Astrocyte (in vitro differentiated cells and primary cell): ENCODE data around the gene PCDHA2. TPM values are rescaled to one million over a fixed set of nuclear protein-coding genes. Genes with fewer than 3 reads are reported as not detected.
"Not testable (repeated sequence)": the region's sequence is repeated elsewhere in the genome, so short reads cannot be mapped to it uniquely, and the experiment has no call there.

ENCODE experiments used
- DNase-seq: peaks from one replicate; pipeline ENCODE4 v3.0.0-alpha.2; 2010; ENCODE audit warnings: low read depth
- FAIRE-seq: peaks from 2 replicates; lab custom pipeline; 2011; peaks lifted over from hg19 to GRCh38; lab: Jason Lieb, UNC
- H2AFZ ChIP-seq: 2 replicates; pipeline ENCODE4 v1.6.0; 2012; ENCODE audit warnings: low read depth, low read length, inconsistent platforms
- H3K27ac ChIP-seq: 2 replicates; pipeline ENCODE4 v1.5.1; 2011; ENCODE audit warnings: low read depth, low read length, inconsistent platforms
- H3K27me3 ChIP-seq: 2 replicates; pipeline ENCODE4 v1.6.0; 2011; ENCODE audit warnings: low read length, inconsistent platforms; ENCODE audit not compliant: insufficient read depth
- H3K36me3 ChIP-seq: 2 replicates; pipeline ENCODE4 v1.5.1; 2011; ENCODE audit warnings: low read length, inconsistent platforms; ENCODE audit not compliant: insufficient read depth
- H3K4me1 ChIP-seq: 2 replicates; pipeline ENCODE4 v1.5.1; 2011; ENCODE audit warnings: low read length, inconsistent platforms; ENCODE audit not compliant: insufficient read depth
- H3K4me2 ChIP-seq: 2 replicates; pipeline ENCODE4 v1.6.0; 2012; ENCODE audit warnings: low read length, inconsistent platforms
- H3K4me3 ChIP-seq: 2 replicates; pipeline ENCODE4 v1.5.1; 2011; ENCODE audit warnings: low read depth, mild to moderate bottlenecking, low read length, inconsistent platforms; ENCODE audit not compliant: insufficient read depth
- H3K79me2 ChIP-seq: 2 replicates; pipeline ENCODE4 v1.6.0; 2012; ENCODE audit warnings: mild to moderate bottlenecking, low read length, inconsistent platforms; ENCODE audit not compliant: insufficient read depth
- H3K9ac ChIP-seq: 2 replicates; pipeline ENCODE4 v1.6.0; 2012; ENCODE audit warnings: mild to moderate bottlenecking, low read length, inconsistent platforms
- H3K9me3 ChIP-seq: 2 replicates; pipeline ENCODE4 v1.5.1; 2012; ENCODE audit warnings: low read depth, mild to moderate bottlenecking, low read length, inconsistent platforms; ENCODE audit not compliant: insufficient read depth
- H4K20me1 ChIP-seq: 2 replicates; pipeline ENCODE4 v1.6.0; 2012; ENCODE audit warnings: low read length, inconsistent platforms; ENCODE audit not compliant: insufficient read depth
- H3K27ac Mint-ChIP-seq: one replicate; pipeline ENCODE4 v1.8.0; 2021; ENCODE audit warnings: mild to moderate bottlenecking, mixed read lengths; ENCODE audit not compliant: unreplicated experiment
- H3K27me3 Mint-ChIP-seq: one replicate; pipeline ENCODE4 v1.8.0; 2021; ENCODE audit warnings: low read depth, mixed read lengths; ENCODE audit not compliant: unreplicated experiment
- H3K36me3 Mint-ChIP-seq: one replicate; pipeline ENCODE4 v1.8.0; 2021; ENCODE audit warnings: low read depth, mixed read lengths; ENCODE audit not compliant: unreplicated experiment
- H3K4me1 Mint-ChIP-seq: one replicate; pipeline ENCODE4 v1.8.0; 2021; ENCODE audit warnings: low read depth, mixed read lengths; ENCODE audit not compliant: unreplicated experiment
- H3K4me3 Mint-ChIP-seq: one replicate; pipeline ENCODE4 v1.8.0; 2021; ENCODE audit warnings: mild to moderate bottlenecking, moderate library complexity, mixed read lengths; ENCODE audit not compliant: unreplicated experiment
- H3K9me3 Mint-ChIP-seq: one replicate; pipeline ENCODE4 v1.8.0; 2021; ENCODE audit warnings: mild to moderate bottlenecking, mixed read lengths; ENCODE audit not compliant: unreplicated experiment
- CTCF ChIP-seq: IDR thresholded peaks from 2 replicates; pipeline ENCODE4 v1.5.1; 2011; ENCODE audit warnings: low read depth, mild to moderate bottlenecking, inconsistent platforms, low read length, moderate library complexity; ENCODE audit not compliant: insufficient read depth
- EZH2 ChIP-seq: IDR thresholded peaks from 2 replicates; pipeline ENCODE4 v1.6.1; 2012; ENCODE audit warnings: mild to moderate bottlenecking, low read length, inconsistent platforms; ENCODE audit not compliant: insufficient read depth
- total RNA-seq: library from RNA; stranded (reverse); gene quantifications from 2 replicates; pipeline ENCODE4 v1.2.1, GENCODE V29; 2021

PCDHA2 gene
- total RNA-seq, 1 donor from 2014 or later, result 2.3 TPM

- Histone ChIP-seq H3K27me3 (no peaks in the 10 kb centered on the region), H3K4me1 (no peaks in the 10 kb centered on the region), H3K79me2 (no peaks in the 10 kb centered on the region), H3K27ac (no peak overlapping the region), H2AFZ (no peak overlapping the region), H3K4me2 (no peak overlapping the region), H3K9ac (no peak overlapping the region), H3K4me3 (no peak overlapping the region), H3K36me3 (no peaks in the 10 kb centered on the region), H4K20me1 (no peaks in the 10 kb centered on the region), H3K9me3 (peaks cover 13% of the 10 kb centered on the region)
- Mint-ChIP-seq H3K27me3 (no peaks in the 10 kb centered on the region), H3K27ac (no peak overlapping the region), H3K9me3 (peaks cover 3% of the 10 kb centered on the region), H3K36me3 (peaks cover 15% of the 10 kb centered on the region), H3K4me1 (no peaks in the 10 kb centered on the region), H3K4me3 (no peak overlapping the region)
- no peak for TF ChIP-seq CTCF
- no peak for TF ChIP-seq EZH2
- no peak for FAIRE-seq
- DNase-seq, result no peak
These were observed 28.8 kb downstream of the PCDHA2 start for GRCh38 chr5:140823475-140823874.

DNA sequence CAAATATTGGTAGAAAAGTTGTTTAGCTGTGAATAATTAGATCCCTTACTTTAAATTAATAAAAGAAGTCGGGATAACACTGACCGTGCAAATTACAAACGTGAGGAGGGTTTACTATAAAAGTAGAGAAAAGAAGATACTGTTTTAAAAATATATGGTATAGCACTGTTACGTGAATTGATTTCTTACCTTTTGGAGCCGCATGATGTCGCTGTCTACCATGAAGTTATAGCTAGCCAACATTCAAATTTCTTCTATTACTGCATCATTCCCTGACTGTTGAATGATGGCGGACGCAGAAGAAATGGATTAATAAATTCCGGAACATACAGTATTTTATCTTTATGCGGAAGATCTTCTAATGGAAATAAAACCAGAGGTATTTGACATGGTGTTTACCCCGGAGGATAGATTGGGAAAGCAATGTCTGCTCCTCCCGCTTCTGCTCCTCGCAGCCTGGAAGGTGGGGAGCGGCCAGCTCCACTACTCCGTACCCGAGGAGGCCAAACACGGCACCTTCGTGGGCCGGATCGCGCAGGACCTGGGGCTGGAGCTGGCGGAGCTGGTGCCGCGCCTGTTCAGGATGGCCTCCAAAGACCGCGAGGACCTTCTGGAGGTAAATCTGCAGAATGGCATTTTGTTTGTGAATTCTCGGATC, 33.2 kb downstream of the PCDHA2 start, which contains the start of gene PCDHA6:
Gene PCDHA6, plus strand, starts transcription at position 257 of the 658 bp plus-strand sequence. Its CDS starts 132 bp downstream, at position 389.
- Mint-ChIP-seq H3K9me3 (peaks cover 6% of the 10 kb centered on the region), H3K4me1 (no peaks in the 10 kb centered on the region), H3K36me3 (peaks cover 15% of the 10 kb centered on the region), H3K4me3 (peak within 1 kb of the TSS; percentile 74), H3K27me3 (no peaks in the 10 kb centered on the region), H3K27ac (no peak within 1 kb of the TSS)
- DNase-seq (no peak), FAIRE-seq (no peak)
- no peaks in the 10 kb centered on the region for H3K36me3 ChIP-seq
- H3K9ac ChIP-seq, result no peak within 1 kb of the TSS
- H3K4me3 ChIP-seq, result no peak within 1 kb of the TSS
- H2AFZ ChIP-seq, result no peak within 1 kb of the TSS
- TF ChIP-seq CTCF (no peak), EZH2 (no peak)
- H3K4me2 ChIP-seq, result no peak within 1 kb of the TSS
- H3K79me2 ChIP-seq, result no peaks in the 10 kb centered on the region
- no peak within 1 kb of the TSS for H3K27ac ChIP-seq
- H3K9me3 ChIP-seq, result peaks cover 10% of the 10 kb centered on the region
- no peaks in the 10 kb centered on the region for H4K20me1 ChIP-seq
- no peaks in the 10 kb centered on the region for H3K27me3 ChIP-seq
- no peaks in the 10 kb centered on the region for H3K4me1 ChIP-seq

GRCh38 chr5:140828362-140828737, 33.7 kb downstream of the PCDHA2 start:
- Histone ChIP-seq H3K36me3 (no peaks in the 10 kb centered on the region), H3K27me3 (no peaks in the 10 kb centered on the region), H2AFZ (no peak overlapping the region), H3K4me1 (no peaks in the 10 kb centered on the region), H3K9ac (no peak overlapping the region), H4K20me1 (no peaks in the 10 kb centered on the region), H3K9me3 (peaks cover 9% of the 10 kb centered on the region), H3K4me3 (no peak overlapping the region), H3K4me2 (no peak overlapping the region), H3K79me2 (no peaks in the 10 kb centered on the region), H3K27ac (no peak overlapping the region)
- H3K9me3 Mint-ChIP-seq, result peaks cover 6% of the 10 kb centered on the region
- no peaks in the 10 kb centered on the region for H3K27me3 Mint-ChIP-seq
- DNase-seq (no peak), FAIRE-seq (no peak)
- no peaks in the 10 kb centered on the region for H3K4me1 Mint-ChIP-seq
- H3K27ac Mint-ChIP-seq, result no peak overlapping the region
- TF ChIP-seq CTCF, result no peak
- TF ChIP-seq EZH2, result no peak
- peak overlapping the region; percentile 64 for H3K4me3 Mint-ChIP-seq
- H3K36me3 Mint-ChIP-seq, result peaks cover 14% of the 10 kb centered on the region

- not testable (repeated sequence) for DNase-seq, FAIRE-seq, H3K36me3 ChIP-seq
These were observed 35.2 kb downstream of the PCDHA2 start for GRCh38 chr5:140829511-140830501.

More at GRCh38 chr5:140829511-140830501, 35.2 kb downstream of the PCDHA2 start:
- not testable (repeated sequence) for H3K79me2 ChIP-seq, H3K27ac ChIP-seq, H3K27me3 Mint-ChIP-seq, H4K20me1 ChIP-seq, H3K4me1 ChIP-seq, H3K4me3 Mint-ChIP-seq, H3K9me3 ChIP-seq, H3K27ac Mint-ChIP-seq, H3K4me3 ChIP-seq, H3K27me3 ChIP-seq, H3K4me2 ChIP-seq, H2AFZ ChIP-seq, H3K4me1 Mint-ChIP-seq, H3K9ac ChIP-seq
- Mint-ChIP-seq H3K9me3 (peaks cover 11% of the 10 kb centered on the region), H3K36me3 (peaks cover 18% of the 10 kb centered on the region)
